MM.1S (cell line): ENCODE results near the gene TRABD2B.

Source experiments
- CTCF ChIP-seq: fragments of 300-600 bp; sonication (generic); IDR thresholded peaks from 2 replicates; pipeline ENCODE4 v1.5.1; 2016; ENCODE audit warnings: antibody characterized with exemption, low read length, mixed read lengths
- EZH2 ChIP-seq: fragments of 300-600 bp; sonication (generic); optimal IDR thresholded peaks from 2 replicates; pipeline ENCODE3; 2017; ENCODE audit warnings: low read depth, mild to moderate bottlenecking, antibody characterized with exemption, low read length, mixed read lengths

- TF ChIP-seq CTCF (no peak), EZH2 (no peak)
Observed at GRCh38 chr1:47935163-47935562, 62.0 kb downstream of the TRABD2B start.
